Adrenal gland (tissue), 5 donors: ENCODE data around the gene WDR70.

Source experiments
- POLR2A ChIP-seq, 2 donors: fragments of 450-650 bp; IDR thresholded peaks; one replicate each; pipeline ENCODE4 v1.6.1; 2017; ENCODE audit warnings: antibody characterized with exemption in 2 of 2, mild to moderate bottlenecking in 2 of 2, moderate library complexity in 1 of 2
- TF ChIP-seq, protein P1 (sequence below), 6 experiments: fragments of 450-650 bp in 4 of 6; fragments of 200-600 bp in 2 of 6; sonication (generic) in 1 of 6; IDR thresholded peaks; 1 replicate in 5 of 6; 2 replicates in 1 of 6; pipeline versions ENCODE4 v1.5.1 to v1.8.0; 2016 to 2021; ENCODE audit warnings: antibody characterized with exemption in 6 of 6, mild to moderate bottlenecking in 2 of 6, moderate library complexity in 1 of 6
- donor health status: DM: no; HTN: no; CAD: no.

- TF ChIP-seq, protein P1, sequence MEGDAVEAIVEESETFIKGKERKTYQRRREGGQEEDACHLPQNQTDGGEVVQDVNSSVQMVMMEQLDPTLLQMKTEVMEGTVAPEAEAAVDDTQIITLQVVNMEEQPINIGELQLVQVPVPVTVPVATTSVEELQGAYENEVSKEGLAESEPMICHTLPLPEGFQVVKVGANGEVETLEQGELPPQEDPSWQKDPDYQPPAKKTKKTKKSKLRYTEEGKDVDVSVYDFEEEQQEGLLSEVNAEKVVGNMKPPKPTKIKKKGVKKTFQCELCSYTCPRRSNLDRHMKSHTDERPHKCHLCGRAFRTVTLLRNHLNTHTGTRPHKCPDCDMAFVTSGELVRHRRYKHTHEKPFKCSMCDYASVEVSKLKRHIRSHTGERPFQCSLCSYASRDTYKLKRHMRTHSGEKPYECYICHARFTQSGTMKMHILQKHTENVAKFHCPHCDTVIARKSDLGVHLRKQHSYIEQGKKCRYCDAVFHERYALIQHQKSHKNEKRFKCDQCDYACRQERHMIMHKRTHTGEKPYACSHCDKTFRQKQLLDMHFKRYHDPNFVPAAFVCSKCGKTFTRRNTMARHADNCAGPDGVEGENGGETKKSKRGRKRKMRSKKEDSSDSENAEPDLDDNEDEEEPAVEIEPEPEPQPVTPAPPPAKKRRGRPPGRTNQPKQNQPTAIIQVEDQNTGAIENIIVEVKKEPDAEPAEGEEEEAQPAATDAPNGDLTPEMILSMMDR (IDR thresholded peaks at IDR 0.05): no peak
- TF ChIP-seq POLR2A (IDR thresholded peaks at IDR 0.05): no peak
These were observed 188.4 kb downstream of the WDR70 start for GRCh38 chr5:37567566-37567965.
